ENCODE data around the gene REC8. TPM values are rescaled to one million over a fixed set of nuclear protein-coding genes. Genes with fewer than 3 reads are reported as not detected.
A peak's percentile ranks its signal among the peaks of the same experiment; 100 is the strongest.

Gene REC8
- total and polyA plus RNA-seq, 2 of the 13 experiments (the other 11 are each of a cell fraction or from before 2014, with no cell fraction given), result 3.4 to 14.7 TPM

DNA sequence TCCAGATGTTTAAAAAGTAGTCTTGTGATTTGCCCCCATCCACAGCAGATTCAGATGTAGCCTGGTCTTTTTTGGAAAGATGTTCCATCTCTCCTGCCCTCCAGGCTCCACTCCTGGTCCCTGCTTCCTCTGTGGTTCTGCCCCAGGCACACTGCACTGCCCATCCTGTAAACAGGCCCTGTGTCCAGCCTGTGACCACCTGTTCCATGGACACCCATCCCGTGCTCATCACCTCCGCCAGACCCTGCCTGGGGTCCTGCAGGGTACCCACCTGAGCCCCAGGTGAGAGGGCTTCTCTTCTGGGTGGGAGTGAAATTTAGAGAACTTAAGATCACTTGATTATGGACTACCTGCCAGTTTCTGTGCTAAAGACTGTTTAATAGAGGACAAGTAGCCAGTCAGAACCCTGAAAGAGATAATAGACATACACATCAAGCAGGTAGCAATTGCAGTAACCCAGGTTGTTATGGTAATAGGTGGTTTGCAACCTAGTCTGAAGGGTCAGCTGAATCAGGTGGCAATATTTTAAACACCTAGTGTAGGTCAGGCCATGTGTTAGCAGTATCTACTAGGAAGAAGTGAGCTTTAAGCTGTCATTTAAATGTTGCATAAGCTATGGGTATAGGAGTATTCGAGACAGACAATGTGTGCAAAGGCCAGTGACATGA is 22.4 kb upstream of the REC8 start:
- H3K9me3 ChIP-seq (ENCODE audit: low read length), result no peaks in the 10 kb centered on the region
- peaks cover 40% of the 10 kb centered on the region for H3K79me2 ChIP-seq (ENCODE audit: insufficient read depth, low read length)
- no peak overlapping the region for H2AFZ ChIP-seq (ENCODE audit: low read length)
- H3K9ac ChIP-seq (ENCODE audit: insufficient read depth, low read depth, low read length), result no peak overlapping the region; the same call in 1 of the 2 replicates
- peak; percentile 12 for FAIRE-seq
- no peak for DNase-seq (ENCODE audit: low spot score)
- 97% methylated on average over 3 of the region's 3 CpGs for WGBS (ENCODE audit: low lambda C conversion rate)
- ChIA-PET CTCF (ENCODE audit: low intra/inter-chr PET ratio, low total read pairs) (no interaction called here), POLR2A (interaction anchor here (1.0 to 8.5 kb wide), 5 partner anchors 8 to 54 kb away, joined by 3 to 279 read pairs (median 181); partner anchors contain the start of genes DCAF11, EMC9, IRF9 and NRL)
- no peak overlapping the region for H3K4me2 ChIP-seq (ENCODE audit: low read depth, low read length)
- no peak overlapping the region for H3K27ac ChIP-seq (ENCODE audit: extremely low read length, insufficient read depth, low read length)
- H3K4me1 ChIP-seq (ENCODE audit: insufficient read depth, low read length), result peaks cover 37% of the 10 kb centered on the region
- peaks cover 7% of the 10 kb centered on the region for H4K20me1 ChIP-seq (ENCODE audit: insufficient read depth, low read length)
- in situ Hi-C loops (cut with HindIII; ENCODE audit: extremely low pct_ligation_motif_present, low pct_unique_long_range_greater_than_20kb), result loop anchor here (25.0 kb wide), 1 partner anchor 837 kb away; the partner anchor contains the start of genes BCL2L2, PABPN1 and PPP1R3E
- intact Hi-C loops (cut with micrococcal nuclease; ENCODE audit: unreplicated experiment), result no loop called here
- ATAC-seq, result no peak
- peaks cover 0 to 3% of the 10 kb centered on the region in 2 experiments; a peak in 1 of 5 replicates for H3K27me3 ChIP-seq (ENCODE audit: control insufficient read depth in 1 of 2, insufficient read depth in 2 of 2, low read length in 2 of 2)
- BruUV-seq (replicated peaks), result no TSS peak
- H3K4me3 ChIP-seq (replicated peaks in 1 of 3; ENCODE audit: insufficient read depth in 1 of 3, low read depth in 2 of 3, low read length in 3 of 3), result no peak overlapping the region
- peaks cover 33 to 43% of the 10 kb centered on the region in 2 experiments for H3K36me3 ChIP-seq (replicated peaks in 1 of 2; ENCODE audit: control insufficient read depth in 1 of 2, insufficient read depth in 2 of 2, low read length in 2 of 2)
- TF ChIP-seq ZBTB7A (CRISPR knock-in tag; IDR thresholded peaks at IDR 0.05), result peak; percentile 60; the same call in 1 of the 2 replicates
- 0 out of 2 replicates have a peak, but pooled peaks have one; percentile 29 for TF ChIP-seq RBFOX2 (IDR thresholded peaks at IDR 0.05; ENCODE audit: low read depth, low read length)
- 0 out of 2 replicates have a peak, but pooled peaks have one; percentile 0 for TF ChIP-seq THAP9 (CRISPR knock-in tag; IDR thresholded peaks at IDR 0.05; ENCODE audit: borderline replicate concordance)
- 0 out of 2 replicates have a peak, but pooled peaks have one; percentile 67 for TF ChIP-seq CENPT (CRISPR knock-in tag; IDR thresholded peaks at IDR 0.05; ENCODE audit: low read depth)
- TF ChIP-seq JUND (CRISPR knock-in tag; IDR thresholded peaks at IDR 0.05), result peak; percentile 36; the same call in 1 of the 2 replicates
- no peak for TF ChIP-seq ZNF484 (CRISPR knock-in tag; IDR thresholded peaks at IDR 0.05; ENCODE audit: borderline replicate concordance, low read depth)
- no peak for TF ChIP-seq MBD4 (IDR thresholded peaks at IDR 0.05; ENCODE audit: borderline replicate concordance, low read length)
- TF ChIP-seq SMAD9 (CRISPR knock-in tag; IDR thresholded peaks at IDR 0.05), result no peak
- TF ChIP-seq ZNF318 (CRISPR knock-in tag; IDR thresholded peaks at IDR 0.05), result 0 out of 2 replicates have a peak, but pooled peaks have one; percentile 68
- TF ChIP-seq MTA1 (CRISPR knock-in tag; IDR thresholded peaks at IDR 0.05; ENCODE audit: borderline replicate concordance), result no peak
- TF ChIP-seq YEATS2 (CRISPR knock-in tag; IDR thresholded peaks at IDR 0.05; ENCODE audit: borderline replicate concordance), result no peak

Data from HepG2 (cell line).